ENCODE measurements around the gene TFIP11.

Gene TFIP11

DNA sequence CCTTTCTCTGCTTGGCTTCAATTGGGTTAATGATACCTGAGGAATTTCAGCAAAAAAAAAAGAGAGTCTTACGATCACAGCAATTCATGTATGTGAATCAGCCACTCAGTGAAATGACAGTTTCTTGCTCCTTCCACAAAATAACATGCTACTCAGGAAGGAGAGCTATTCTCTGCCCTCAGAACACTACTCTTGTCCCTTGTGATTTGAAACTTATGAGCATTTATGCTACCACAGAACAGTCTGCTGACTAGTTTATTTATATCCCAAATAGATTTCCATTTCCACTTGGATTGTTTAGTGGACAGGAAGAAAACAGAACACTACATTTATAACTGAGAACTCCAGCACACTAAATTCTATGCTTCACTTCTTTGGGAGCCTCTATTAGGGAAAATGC lies 8.5 kb downstream of the TFIP11 start:
- no peak for DNase-seq (ENCODE audit: low spot score)

DNA sequence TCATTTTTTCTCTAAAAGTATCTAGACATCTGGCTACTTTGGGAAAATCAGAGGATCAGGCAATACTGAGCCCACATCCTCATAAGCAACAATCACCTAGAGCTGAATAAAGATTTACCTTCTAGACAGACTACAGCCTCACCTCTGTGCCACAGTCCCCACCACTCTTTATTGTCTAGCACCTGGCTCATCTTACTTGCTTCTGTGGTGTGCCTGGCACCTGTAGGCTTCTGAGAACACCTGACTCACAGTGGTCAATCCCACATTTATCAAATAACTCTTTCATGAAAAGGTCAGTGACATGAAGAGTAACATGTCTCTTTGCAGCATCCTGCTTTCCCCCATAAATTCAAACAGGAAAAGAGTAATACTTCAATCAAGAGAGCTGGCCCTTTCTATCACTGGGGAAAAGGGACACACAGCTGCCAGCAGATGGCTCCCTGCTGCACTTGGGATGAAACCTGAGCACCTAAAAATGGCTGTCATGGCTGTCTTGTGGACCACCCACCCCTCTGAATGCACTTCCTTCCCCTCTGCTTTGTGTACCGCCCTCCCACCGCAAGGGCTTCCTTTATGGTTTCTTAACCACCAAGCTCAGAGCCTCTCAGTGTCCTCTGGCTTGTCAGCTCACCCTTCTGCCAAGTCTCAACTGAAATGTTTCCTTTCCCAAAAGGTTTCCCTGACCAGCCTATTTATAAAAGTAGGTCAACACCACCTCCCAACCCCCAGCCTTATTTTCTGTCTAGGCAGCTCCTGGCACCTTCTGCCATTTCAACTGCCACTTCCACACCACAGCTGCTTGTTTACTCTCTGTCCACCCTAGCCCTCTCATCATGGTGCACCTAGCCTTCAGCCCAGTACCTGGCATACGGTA lies 9.3 kb downstream of the TFIP11 start:
- DNase-seq (ENCODE audit: low spot score): peak; percentile 23

- no peak for DNase-seq (ENCODE audit: low spot score)
These were observed 10.3 kb downstream of the TFIP11 start for GRCh38 chr22:26501996-26502395.

GRCh38 chr22:26499188-26499703 lies 13.0 kb downstream of the TFIP11 start:
- DNase-seq (ENCODE audit: low spot score): no peak

DNA sequence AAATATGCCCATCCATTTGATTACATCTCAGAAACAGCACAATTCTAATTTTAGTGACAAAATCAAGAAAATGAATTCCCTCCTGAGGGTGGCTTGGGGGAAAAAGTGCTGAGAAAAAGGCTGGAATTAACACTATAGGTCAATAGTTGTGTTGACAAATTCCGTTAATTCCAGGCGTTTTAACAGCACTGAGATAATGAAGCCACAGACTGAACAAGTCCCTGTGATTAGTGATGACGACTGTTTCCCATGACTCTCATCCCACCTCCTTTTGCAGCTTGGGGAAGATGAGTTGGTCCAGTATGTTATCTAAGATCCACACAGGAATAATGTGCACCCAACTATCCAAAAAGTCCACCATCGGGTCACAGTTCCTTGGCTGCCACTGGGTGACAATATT lies 15.8 kb downstream of the TFIP11 start:
- DNase-seq (ENCODE audit: low spot score): no peak

DNA sequence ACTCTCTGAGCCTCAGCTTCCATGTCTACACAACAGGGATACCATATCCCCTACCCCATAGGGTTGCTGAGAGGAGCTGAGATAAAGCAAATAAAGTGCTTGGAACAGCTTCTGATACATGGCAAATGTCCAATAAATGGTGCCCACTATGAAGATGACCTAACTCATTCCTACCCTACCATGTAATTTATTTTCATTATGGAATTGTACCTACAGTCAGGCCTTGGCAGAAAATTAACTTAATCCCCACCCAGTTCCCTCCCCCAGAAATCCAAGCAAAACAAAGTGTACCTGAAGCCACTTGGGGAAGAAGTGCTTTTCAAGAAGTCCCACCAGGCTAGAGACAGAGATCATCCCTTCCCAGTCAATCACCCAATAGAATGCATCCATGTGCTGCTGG lies 17.8 kb downstream of the TFIP11 start:
- peak; percentile 63 for DNase-seq (ENCODE audit: low spot score)

- DNase-seq (ENCODE audit: low spot score): no peak
These were observed 20.1 kb downstream of the TFIP11 start for GRCh38 chr22:26492220-26492619.

DNA sequence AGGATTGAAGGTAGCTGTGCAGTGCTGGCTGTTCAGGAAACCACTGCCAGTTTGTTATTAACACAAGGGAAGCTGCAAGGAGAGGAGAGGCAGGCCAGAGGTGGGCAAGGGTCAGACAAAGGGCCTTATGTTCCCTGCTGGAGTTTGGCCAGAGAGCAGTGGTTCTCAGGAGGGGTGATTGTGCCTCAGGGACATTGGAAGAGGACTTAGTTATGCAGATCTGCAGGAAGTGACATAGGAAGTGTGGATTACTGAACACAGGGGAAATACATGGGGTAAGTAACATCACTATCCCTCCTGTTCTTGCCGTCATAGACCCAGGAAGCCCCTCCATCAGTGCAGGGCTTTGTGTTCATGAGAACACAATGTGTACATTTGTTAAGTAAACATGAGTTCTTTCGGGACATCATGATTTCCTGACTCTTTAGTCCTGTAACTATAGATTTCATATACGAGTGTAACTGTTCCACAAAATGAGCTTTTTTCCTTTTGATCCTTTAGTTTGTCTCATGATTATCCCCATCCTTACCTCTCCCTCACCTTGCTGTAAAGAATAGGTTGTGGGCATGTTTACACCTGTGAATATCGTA lies 22.7 kb downstream of the TFIP11 start:
- DNase-seq (ENCODE audit: low spot score): peak; percentile 44

- no peak for DNase-seq (ENCODE audit: low spot score)
These were observed 24.3 kb downstream of the TFIP11 start for GRCh38 chr22:26487996-26488395.

DNA sequence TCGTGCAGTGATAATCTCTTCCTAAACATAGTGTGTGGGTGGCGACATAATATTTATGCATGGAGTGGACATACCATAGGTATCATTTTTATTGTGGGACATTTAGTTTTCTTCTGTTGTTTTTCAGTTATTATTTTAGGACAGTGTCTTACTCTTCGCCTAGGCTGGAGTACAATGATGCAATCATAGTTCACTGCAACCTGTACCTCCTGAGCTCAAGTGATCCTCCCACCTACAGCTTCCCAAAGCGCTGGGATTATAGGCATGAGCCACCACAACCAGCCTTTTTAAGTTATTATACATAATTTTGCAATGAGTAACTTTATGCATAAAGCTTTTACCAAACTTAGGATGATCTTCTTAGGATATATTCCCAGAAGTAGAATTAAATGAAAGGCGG lies 25.9 kb downstream of the TFIP11 start:
- DNase-seq (ENCODE audit: low spot score): no peak

DNA sequence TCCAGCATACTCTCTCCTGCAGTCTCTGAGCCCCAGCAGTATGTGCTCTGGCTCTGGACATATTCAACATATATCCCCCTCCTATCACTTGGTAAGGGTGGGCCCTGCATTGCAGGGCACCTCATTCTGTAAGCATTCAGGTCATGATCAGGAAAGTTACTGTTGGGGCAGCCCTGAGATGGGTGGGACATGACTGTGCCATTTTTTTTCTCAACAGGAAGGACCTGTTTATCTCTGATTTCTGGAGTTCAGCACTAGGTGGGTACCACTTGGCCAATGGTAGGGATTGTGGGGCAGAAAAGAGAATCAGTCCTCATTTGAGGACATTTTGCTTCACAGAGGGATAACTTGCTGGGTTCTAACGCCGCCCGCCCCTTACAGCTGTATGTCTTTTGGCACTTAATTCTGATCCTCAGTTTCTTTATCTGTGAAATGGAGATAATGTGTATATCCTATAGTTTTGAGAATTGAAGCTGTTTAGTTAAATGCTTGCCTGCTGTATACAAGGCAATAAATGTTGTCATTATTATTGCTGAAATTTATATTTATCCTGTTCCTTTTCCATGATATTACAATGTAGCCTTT lies 26.4 kb downstream of the TFIP11 start:
- DNase-seq (ENCODE audit: low spot score): no peak

- no peak for DNase-seq (ENCODE audit: low spot score)
These were observed 27.3 kb downstream of the TFIP11 start for GRCh38 chr22:26485013-26485412.

DNA sequence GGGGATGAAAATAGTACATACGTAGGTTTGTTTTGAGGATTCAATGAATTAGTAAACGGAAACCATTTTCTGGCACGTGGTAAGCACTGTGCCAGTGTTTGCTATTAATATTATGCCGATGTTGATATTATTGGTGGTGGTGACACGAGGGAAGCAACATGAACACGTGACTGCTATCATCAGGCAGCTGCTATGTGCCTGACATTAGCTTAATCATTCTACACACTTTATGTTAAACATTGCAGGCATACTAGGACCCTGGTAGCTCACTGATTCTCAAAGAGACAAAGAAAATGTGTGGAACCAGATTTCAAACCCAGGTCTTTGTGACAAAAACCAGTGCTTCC lies 27.9 kb downstream of the TFIP11 start:
- no peak for DNase-seq (ENCODE audit: low spot score)

DNA sequence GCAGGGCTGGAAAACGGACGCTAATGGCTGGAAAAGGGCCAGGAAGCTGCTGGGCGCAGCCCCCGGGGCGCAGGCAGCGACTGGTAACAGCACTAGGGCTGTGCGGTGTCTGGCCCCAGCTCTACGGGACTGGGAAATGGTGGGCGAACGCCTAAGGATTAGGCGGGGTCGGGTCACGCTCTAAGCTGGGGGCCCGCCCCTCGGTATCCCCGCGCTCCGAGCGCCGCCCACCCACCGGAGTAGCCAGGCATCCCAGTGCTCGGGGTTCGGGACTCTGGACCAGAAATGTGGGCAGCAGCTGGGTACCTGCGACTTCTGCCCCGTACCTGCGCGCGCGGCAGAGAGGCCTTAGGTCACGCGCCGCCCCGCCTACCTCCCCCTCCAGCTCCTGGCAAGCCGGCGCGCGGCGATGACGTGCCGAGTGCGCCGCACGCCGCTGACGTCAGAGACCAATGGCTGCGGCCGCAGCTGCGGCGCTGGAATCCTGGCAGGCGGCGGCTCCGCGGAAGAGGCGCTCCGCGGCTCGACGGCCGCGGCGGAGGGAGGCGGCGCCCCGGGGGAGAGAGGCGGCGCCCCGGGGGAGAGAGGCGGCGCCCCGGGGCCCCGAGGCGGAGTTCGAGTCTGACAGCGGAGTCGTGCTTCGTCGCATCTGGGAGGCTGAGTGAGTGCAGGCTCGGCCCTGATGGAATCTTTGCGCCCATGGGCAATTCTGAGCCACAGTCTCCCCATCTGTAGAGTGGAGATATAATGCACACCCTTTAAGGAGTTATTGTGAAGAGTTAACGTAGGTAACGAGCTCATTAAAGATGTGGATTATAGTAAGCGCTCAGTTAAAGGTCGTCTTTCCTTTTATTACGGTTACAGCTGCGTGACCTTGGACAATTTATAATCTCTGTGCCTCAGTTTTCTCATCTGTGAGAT lies 28.6 kb downstream of the TFIP11 start, which contains the start of the genes HPS4 and SRRD:
HPS4 (minus strand) TSS at position 345 of the 921 bp plus-strand sequence. CDS start 2,021 bp downstream, outside the sequence.
SRRD (plus strand) TSS at position 439 of the 921 bp plus-strand sequence; CDS start at position 453, 14 bp downstream.
- peak; percentile 91 for DNase-seq (ENCODE audit: low spot score)

DNA sequence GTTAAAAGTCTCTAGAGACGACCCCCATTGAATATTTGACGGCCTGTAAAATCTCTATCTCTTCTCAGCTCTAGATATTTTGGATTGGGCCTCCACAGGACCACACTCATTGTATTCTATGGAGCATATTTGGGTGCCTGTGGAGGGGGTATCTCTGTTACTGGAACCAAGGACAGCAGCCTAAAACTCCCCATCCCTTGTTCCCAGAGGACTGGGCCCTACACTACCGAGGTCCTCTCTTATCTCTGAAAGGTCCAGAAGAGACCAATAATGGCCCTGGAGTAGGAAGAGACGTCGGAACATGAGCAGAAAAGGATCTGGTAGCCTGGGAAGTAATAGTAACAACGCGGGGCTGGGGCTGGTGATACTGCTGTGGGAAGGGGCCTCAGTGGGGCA lies 29.2 kb downstream of the TFIP11 start:
- no peak for DNase-seq (ENCODE audit: low spot score)

DNA sequence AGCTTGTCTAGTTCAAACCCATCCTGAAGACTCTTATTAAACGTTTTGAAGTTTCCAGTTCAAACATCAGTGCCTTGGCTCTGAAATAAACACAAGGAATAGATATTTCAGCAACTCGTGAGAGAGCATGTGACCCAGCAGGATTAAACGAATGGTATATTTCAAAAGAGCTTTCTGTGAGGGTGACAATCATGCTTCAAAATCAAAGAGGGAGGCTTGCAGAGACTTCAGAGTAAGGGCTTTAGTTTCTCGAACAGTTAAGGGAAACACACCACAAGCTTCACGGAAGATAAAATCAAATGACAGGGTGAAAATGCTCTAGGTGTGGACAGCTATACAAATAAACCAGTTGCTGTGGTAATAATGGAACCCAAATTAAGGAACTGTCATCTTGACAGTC lies 30.1 kb downstream of the TFIP11 start:
- DNase-seq (ENCODE audit: low spot score): no peak

GRCh38 chr22:26481694-26482093 lies 30.6 kb downstream of the TFIP11 start:
- no peak for DNase-seq (ENCODE audit: low spot score)

DNA sequence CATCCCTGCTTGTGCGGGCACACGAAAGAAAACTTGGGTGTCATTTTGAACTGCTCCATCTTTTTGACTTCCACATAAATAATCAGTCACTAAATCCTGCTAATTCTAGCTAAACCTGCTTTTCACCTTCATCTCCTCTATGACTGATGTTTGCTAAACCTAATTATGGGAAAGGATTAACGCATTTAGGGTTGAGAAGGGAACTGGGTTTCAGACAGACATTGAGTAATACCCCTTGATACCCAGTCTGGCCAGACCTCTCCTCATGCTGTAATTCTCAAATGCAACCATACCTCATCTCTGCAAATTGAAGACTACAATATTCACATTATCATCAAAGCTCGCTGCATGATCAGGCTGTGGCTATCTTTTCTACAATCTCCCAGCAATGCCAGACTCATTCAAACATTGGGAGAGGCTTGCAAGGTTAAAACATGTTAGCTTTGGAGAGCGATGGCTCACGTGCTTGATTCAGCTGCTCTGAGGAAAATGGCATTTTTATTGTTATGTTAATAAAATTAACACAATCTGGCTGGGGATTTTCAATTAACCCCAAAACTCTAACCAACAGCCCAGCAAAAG lies 31.1 kb downstream of the TFIP11 start:
- no peak for DNase-seq (ENCODE audit: low spot score)

GRCh38 chr22:26480611-26480932 lies 31.7 kb downstream of the TFIP11 start:
- DNase-seq (ENCODE audit: low spot score): no peak

GRCh38 chr22:26479792-26480610 lies 32.3 kb downstream of the TFIP11 start:
- DNase-seq (ENCODE audit: low spot score): peak; percentile 30

Measured in kidney tubule cell (primary cell).